Measurements from ENCODE around the gene PCNX1.
A peak's percentile ranks its signal among the peaks of the same experiment; 100 is the strongest.
"Not testable (repeated sequence)": the region's sequence is repeated elsewhere in the genome, so short reads cannot be mapped to it uniquely, and the experiment has no call there.

PCNX1 gene

GRCh38 chr14:70972107-70972976 lies 65.1 kb downstream of the PCNX1 start:
- DNase-seq = peak; percentile 80

- DNase-seq = no peak
These were observed 69.3 kb downstream of the PCNX1 start for GRCh38 chr14:70976591-70976990.

- DNase-seq = no peak
These were observed 74.0 kb downstream of the PCNX1 start for GRCh38 chr14:70981000-70981952.

GRCh38 chr14:70982200-70982599 lies 74.9 kb downstream of the PCNX1 start:
- DNase-seq = no peak

GRCh38 chr14:70987041-70987440 lies 79.8 kb downstream of the PCNX1 start:
- DNase-seq = no peak

GRCh38 chr14:70988452-70988851 lies 81.2 kb downstream of the PCNX1 start:
- DNase-seq = no peak

- no peak for DNase-seq
These were observed 86.7 kb downstream of the PCNX1 start for GRCh38 chr14:70993931-70994330.

GRCh38 chr14:70995211-70995610 lies 88.0 kb downstream of the PCNX1 start:
- no peak for DNase-seq

- no peak for DNase-seq
These were observed 88.4 kb downstream of the PCNX1 start for GRCh38 chr14:70995671-70996070.

- no peak for DNase-seq
These were observed 91.9 kb downstream of the PCNX1 start for GRCh38 chr14:70999117-70999516.

GRCh38 chr14:71000091-71000490 lies 92.8 kb downstream of the PCNX1 start:
- no peak for DNase-seq

- no peak for DNase-seq
These were observed 94.5 kb downstream of the PCNX1 start for GRCh38 chr14:71001742-71002141.

- DNase-seq = no peak
These were observed 95.9 kb downstream of the PCNX1 start for GRCh38 chr14:71003156-71003555.

- no peak for DNase-seq
These were observed 97.2 kb downstream of the PCNX1 start for GRCh38 chr14:71004481-71004880.

- peak; percentile 6 for DNase-seq
These were observed 97.8 kb downstream of the PCNX1 start for GRCh38 chr14:71005076-71005475.

GRCh38 chr14:71006200-71006563 lies 98.9 kb downstream of the PCNX1 start:
- DNase-seq = no peak

GRCh38 chr14:71011479-71011878 lies 104.2 kb downstream of the PCNX1 start:
- DNase-seq = no peak

- no peak for DNase-seq
These were observed 105.6 kb downstream of the PCNX1 start for GRCh38 chr14:71012888-71013287.

- DNase-seq = no peak
These were observed 106.4 kb downstream of the PCNX1 start for GRCh38 chr14:71013551-71014192.

GRCh38 chr14:71019917-71020316 lies 112.7 kb downstream of the PCNX1 start:
- DNase-seq = not testable (repeated sequence)

GRCh38 chr14:71021347-71022011 lies 114.2 kb downstream of the PCNX1 start:
- no peak for DNase-seq

- no peak for DNase-seq
These were observed 115.0 kb downstream of the PCNX1 start for GRCh38 chr14:71022012-71022869.

All from stimulated activated CD4-positive, alpha-beta T cell treated with anti-CD3 and anti-CD28 coated beads, Interleukin-1b, Interleukin-23, amount 100 ng/mL, for 48 hours (primary cell).